ENCODE data around the gene LGR4.
"Not testable (repeated sequence)": the region's sequence is repeated elsewhere in the genome, so short reads cannot be mapped to it uniquely, and the experiment has no call there.

The LGR4 gene

DNA sequence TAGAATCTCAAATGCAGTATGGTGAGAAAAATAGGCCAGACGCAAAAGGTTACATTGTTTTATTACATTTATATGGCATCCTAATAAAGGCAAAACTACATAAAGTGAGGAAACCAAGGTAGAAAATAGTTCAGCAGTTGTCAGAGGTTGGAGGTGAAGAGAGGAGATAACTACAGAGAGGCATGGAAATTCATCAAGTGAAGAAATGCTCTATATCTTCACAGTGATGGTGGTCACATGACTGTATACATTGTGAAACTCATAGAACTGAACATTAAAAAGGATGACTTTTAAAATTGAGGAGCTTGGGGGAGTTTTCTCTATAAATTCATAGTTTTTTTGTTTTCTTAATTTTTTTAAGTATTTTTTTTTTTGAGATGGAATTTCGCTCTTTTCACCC is 14.4 kb downstream of the LGR4 start:
- no peak for DNase-seq

DNA sequence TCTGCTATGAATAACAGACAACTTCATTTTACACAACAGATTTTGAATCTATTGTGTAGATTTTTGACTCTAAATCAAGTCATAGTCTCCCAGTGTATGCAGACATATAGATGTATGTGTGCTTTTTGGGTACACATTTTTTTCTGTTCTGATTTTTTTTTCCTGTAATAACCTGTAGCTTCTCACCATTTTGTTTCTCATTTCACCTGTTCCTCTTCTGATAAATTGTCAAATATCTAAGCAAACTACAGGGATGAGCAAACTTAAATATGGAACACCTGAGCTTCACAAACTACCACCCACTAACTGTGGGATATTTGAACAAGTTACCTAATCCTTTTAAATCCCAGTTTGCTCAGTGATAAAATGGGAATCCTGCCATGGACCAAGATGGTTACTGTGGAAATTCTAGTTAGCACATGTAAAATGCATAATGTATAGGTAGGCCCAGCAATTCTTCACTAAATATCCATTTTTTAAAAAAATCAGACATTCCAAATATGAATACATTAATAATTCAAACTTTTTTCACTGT is 15.7 kb downstream of the LGR4 start:
- no peak for DNase-seq

DNA sequence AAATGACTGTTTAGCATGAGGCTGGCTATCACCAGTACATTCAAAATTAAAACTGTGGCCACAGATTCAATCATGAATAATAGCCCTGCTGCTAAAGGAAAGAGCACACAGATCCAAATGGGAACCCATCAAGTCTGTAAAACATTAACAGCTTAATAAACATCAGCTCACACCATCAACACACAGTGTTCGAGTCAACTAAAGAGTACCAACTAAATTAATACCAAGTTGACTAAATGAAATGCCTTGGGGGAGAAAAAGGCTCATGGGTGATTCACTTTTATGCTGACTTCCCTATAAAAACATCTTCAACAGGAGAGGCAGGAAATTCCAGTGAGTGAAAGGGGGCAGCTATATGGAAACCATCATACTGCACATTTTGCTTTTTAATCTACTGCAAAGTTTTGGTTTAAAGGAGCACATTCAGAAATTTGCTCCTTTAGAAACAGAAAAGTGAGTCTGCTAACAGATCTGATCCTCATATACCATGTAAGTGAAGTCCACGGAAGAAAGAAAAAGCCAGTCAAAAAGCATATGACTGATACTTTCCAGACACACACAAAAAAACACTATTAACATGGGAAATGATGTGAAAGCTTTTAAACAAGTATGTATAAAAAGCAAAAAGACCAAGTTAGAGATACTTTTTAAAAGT is 16.3 kb downstream of the LGR4 start:
- no peak for DNase-seq

DNA sequence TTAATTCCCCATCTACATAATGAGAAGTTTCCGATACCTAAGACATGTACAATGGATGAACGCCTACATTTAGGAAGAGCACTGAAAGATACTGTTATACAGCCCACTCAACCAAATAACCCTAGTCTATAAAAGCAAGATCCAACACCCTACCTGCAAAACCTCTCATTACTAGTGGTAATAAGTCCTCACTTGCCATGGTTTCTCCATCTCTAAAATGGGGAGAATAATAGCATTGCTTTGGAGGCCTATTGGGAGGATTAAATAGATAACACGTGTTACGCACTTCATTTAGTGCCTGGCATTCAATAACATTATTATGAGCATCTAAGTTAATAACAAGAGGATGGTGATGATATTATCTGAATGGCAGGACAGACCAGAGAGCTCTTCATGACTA is 16.9 kb downstream of the LGR4 start:
- DNase-seq = no peak

DNA sequence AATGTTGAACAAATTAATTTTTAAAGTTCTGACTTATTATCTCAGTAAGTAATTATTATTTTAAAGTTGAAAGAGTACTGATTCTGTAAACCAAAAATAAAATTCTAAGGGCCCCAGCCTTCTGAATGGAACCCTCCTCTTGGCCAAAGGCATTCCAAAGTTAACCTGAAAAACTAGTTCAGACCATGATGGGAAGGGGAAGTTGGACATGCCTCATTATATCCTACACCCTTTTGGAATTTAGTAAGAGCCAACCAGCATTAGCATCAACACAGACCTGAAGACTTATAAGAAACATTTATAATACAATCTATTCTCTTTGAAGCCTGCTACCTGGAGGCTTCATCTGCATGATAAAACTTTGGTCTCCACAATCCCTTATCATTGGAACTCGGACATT is 18.9 kb downstream of the LGR4 start:
- DNase-seq = no peak

DNA sequence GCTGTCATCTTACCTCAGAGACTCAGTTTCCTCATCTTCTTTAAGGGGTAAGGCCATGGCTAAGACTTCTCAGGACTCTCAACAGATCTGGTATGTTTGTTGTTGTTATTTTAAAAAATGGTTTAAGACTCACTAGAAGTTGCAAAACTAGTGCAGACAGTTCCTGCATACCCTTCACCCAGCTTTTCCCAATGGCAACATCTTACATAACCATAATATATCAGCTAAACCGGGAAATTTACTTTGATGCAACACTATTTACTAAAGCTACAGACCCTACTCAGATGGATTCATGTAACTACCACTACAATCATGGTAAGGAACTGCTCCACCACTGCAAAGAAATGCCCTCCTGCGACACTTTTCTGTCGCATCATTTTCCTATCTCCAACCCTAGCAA is 20.4 kb downstream of the LGR4 start:
- no peak for DNase-seq

DNA sequence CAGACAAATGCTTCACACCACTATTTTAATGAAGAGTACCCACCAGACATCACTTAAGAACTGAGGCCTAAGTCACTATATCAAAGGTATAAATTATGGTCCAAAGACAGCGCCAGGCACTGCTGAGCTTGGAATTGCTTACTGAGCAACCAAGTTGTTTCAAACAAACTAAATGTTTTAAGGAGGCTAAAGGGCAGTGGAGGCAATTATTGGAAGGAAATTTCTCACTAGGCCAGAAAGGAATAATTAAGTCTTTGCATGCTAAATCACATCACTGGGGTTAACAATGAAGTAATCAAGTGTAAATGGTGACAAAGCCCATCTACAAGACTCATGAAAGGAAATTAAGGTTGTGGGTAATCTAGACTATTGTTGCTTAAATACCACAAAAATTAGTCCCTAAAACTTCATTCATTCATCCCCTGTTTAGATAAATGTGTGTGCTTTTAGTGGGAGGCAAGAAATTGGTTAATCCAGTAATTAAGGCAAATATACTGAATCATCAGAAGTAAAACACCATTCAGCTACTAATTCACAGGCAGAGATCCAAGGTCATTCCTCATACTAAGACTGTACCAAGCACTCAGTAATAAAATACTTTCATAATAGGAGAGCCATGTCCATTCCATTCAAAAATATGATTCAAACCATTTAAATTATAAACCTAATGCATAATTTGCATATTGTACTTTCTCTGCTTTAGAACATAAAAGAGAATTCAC is 21.2 kb downstream of the LGR4 start:
- no peak for DNase-seq

DNA sequence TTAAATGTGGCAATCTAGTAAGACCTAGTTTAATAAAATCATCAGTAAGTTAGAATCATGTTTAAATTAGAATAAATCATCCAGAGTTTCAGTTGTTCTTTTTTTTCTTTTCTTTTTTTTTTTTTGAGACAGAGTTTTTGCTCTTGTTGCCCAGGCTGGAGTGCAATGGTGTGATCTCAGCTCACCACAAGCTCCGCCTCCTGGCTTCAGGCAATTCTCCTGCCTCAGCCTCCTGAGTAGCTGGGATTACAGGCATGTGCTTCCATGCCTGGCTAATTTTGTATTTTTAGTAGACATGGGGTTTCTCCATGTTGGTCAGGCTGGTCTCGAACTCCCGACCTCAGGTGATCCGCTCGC is 24.4 kb downstream of the LGR4 start:
- DNase-seq = not testable (repeated sequence)

DNA sequence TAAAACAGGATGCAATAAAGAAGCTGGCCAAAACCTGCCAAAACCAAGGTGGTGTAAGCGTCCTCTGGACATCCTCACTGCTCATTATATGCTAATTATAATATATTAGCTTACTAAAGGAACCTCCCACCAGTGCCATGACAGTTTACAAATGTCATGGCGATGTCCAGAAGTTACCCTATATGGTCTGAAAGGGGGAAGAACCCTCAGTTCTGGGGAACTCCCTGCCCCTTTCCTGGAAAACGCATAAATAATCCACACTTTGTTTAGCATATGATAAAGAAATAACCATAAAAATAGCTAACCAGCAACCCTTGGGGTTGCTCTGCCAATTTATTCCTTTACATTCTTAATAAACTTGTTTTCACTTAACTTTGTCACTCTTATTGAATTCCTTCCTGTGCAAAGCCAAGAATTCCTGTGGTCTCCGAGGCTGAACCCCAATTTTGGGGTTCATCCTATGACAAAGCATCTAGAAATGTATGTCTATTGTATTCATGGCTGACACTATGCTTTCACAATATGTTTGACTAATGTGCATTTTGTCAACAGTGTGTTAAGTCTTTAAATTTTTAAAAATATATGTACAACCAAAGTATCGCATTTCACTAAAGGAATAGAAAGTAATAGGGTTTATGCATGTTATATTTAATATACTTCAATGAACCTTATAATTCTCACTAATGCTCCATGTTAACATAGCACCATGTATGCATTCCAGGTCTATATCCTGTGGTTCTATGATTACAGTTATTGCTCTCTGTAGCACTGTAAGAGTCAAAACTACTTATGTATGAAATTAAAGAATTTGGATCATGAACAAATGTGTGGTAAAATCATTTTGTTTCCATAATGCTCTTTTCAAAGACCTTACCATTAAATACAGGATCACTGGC is 25.1 kb downstream of the LGR4 start:
- DNase-seq = no peak

DNA sequence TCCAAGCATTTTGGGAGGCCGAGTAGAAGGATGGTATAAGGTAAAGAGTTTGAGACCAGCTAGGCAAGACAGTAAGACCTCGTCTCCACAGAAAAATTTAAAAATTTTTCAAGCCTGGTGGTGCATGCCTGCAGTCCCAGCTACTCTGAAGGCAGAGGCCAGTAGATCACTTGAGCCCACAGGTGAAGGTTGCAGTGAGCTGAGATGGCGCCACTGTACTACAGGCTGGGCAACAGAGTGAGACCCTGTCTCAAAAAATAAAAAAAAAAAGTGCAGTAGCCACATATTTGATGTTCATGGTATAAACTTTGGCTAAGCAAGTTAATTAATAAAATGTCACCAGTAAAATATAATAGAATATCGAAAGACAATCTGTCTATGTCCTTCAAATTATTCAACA is 27.0 kb downstream of the LGR4 start:
- DNase-seq = no peak

DNA sequence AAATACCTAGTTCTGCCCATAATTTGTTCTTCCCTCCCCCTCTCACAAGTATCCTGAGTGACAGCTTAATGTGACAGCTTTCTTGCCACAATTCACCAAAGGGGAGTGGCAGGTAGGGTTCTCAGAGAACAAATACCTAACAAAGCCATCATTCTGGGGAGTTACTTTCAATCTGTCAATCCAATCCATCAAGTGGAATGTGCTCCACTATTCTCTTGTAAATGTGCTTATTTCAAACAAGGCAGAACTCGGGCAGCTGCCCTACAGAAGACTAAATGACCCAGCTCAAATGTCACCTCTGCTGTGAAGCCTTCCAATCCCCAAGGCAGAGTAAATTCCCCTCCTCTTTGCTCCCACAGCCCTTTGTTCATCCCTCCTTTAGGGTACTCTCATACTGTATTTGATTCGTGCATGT is 27.8 kb downstream of the LGR4 start:
- DNase-seq = no peak

DNA sequence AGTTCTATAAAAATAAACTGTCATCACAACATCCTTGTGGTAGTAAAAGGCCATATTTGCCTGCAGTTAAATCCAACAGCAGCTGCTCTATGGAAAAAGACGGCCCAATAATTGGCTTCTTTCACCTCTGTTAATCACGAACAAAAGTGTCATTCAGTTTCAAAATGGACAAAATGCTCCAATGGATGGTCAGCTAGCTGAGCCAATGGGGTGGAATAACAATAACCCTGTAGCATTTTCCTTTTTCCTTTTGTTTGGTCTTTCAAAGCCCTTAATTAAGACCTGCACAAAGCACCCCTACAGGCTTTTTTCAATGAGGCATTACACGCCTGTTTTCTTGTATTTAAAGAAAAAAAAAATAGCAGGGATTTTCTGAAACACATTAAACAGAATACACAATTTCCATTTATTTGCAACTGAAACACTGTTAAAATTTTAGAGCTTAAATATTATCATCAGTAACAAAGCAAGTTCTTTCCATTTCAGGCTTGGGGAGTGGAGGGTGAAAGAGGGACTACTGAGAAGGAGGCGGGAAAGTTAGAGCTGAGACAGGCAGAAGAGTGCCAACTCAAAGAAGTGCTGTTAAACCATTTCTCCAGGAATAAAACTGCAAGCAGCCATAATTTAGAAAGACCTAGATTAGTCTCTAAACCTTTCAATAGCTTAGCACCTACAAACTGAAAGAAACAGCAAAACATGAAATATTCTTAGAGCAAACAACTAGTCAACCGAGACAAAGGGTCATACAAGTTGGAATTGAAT is 28.7 kb downstream of the LGR4 start:
- DNase-seq = no peak

DNA sequence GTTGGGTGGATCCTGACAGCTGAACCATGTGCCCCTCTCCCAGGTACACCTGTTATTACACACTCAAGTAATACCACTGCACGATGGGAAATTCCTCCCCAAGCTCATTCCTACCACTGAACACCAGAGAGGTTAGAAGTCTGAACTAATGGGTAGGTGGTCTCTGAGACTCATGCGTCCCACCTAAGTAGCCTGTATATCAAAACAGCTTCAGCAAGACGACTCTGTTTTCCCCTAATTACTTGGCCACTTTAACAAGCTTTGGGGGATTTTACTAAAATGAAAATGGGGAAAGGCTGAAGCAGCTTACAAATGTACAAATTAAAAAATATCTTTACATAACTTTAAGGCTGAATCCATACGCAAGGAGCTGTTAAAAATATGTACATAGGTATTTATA is 29.4 kb downstream of the LGR4 start:
- DNase-seq = no peak

DNA sequence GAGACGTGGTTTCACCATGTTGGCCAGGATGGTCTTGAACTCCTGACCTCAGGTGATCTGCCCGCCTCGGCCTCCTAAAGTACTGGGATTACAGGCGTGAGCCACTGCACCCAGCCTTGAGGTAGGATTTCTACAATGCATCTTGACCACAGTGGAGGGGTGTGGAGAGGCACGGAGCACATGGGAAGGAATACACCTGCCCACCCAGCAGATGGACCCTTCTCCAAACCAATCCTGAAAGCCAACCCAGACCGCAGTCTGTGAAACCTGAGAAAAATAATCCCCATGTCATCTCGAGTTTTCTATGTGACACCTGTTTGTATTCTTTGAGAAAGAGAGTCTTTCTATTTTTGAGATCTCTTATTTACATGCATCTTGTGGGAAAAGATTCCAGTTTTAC is 32.5 kb downstream of the LGR4 start:
- DNase-seq = no peak

DNA sequence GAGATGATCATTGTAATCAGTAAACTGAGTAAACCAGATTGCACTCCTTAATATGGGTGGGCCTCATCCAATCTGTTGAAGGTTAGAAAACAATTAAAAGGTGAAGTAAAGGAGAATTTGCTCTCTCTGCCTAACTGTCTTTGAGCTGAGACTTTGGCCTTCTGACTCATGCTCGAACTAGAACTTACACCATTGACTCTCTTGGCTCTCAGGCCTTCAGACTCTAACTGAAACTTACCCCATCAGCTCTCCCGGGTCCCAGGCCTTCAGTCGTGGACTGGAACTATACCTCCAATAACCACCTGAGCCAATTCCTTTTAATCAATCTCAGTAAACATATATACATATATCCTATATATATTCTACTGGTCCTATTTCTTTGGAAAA is 34.0 kb downstream of the LGR4 start:
- DNase-seq = no peak

DNA sequence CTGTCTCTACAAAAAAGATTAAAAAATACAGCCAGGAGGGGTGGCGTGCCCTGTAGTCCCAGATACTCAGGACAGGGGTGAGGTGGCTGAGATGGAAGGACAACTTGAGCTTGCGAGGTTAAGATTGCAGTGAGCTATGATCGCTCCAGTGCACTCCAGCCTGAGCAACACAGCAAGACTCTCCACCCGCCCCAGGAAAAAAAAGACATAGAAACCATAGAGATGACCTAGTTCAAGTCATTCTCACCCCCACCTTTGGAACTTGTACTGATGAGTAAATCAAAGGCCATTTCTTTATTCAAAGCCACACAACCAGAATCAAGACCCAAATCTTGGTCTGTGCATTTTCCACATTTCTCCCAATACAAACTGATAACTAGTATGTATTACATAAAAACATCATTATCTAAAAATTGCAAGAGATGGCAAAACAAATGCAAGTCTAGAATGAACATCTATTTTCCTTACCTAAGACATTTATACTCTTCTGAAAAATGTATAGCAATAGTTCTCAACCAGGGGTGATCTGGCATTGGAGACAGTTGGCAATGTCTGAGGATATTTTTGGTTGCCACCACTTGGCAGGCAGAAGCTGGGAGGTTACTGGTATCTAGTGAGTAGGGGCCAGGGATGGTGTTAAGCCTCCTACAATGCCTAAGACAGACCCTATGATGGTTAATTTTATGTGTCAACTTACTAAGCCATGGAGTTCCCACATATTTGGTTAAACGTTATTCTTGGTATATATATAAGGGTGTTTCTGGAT is 34.6 kb downstream of the LGR4 start:
- DNase-seq = no peak

DNA sequence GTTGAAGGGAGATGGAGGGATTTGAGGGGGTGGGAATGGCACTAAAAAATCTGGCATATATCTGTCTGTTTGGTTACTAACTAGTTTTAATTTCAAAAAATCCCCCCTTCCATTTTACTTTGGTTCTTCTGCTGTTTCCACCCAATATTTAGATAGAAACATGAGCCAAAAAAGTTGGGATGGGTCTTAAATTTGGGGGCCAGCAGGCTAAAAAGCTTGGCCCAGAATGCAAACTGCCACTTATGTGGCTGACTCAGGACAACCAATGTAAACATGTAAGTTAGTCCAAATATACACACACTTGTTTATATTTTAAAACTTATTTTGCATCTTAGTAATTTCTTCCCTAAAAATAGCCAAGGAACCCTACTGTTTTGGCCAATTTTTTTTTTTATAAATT is 35.7 kb downstream of the LGR4 start:
- DNase-seq = no peak

DNA sequence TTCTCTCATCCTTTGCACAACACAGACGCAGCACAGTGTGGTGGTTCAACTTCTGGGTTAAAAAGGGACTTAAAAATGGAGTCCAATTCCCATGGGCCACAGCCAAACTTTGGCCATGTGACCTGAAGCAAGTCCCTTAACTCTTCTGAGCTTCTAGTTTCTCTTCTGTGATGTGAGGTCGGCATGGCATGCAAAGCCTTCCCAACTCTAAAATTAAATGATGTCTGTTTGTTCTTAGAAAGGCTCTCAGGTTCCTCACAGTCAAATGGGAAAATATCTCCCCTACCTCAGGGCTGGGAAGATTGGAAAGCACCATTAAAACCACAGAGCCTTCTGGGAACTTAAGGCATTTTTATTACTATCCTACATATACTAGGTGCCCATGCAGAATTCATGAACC is 38.8 kb downstream of the LGR4 start:
- no peak for DNase-seq

DNA sequence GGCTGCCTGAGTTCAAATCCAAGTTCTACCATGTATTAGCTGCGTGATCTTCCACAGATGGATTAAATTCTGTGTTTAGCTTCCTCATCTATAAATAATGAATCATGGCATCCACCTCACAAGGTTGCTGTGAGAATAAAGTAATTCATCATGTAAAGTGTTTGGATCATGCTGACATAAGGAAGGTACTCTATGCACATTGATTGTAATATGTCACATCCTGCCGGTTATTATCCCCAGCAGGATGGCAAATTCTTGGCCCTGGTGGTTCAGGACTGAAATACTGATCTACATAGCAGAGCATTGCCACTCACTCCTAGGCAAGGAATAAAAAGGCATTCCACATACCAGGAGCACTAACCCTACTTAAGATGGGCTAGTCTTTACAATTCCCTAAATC is 40.8 kb downstream of the LGR4 start:
- no peak for DNase-seq

DNA sequence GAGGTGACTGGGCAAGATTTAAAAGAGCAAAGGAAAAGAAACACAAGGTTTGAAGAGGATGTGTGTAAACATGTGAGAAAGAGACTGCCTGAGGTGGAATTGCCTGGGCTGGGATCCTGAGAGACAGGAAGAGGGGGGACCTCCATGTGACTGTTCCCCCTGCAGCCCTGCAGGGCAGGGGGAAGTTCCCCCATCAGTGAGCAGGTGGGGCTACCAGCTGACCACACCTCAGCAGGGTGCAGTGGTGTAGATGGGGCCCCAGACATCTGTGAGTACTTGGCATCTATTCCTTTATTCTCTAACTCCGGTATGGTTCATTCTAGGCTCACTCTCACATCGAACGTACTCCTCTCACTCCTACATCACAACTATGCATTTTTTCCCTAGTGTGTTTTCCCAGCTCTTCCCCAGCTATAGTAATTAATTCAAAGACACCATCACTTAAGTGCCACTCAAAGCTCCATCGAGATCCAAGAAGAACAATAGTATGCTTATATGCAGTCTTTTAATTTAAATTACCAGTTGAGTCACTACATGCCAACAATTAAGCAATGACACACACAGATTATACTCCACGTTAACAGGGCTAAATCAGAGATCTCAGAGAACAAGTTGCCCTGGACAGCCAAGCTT is 42.7 kb downstream of the LGR4 start:
- DNase-seq = no peak

DNA sequence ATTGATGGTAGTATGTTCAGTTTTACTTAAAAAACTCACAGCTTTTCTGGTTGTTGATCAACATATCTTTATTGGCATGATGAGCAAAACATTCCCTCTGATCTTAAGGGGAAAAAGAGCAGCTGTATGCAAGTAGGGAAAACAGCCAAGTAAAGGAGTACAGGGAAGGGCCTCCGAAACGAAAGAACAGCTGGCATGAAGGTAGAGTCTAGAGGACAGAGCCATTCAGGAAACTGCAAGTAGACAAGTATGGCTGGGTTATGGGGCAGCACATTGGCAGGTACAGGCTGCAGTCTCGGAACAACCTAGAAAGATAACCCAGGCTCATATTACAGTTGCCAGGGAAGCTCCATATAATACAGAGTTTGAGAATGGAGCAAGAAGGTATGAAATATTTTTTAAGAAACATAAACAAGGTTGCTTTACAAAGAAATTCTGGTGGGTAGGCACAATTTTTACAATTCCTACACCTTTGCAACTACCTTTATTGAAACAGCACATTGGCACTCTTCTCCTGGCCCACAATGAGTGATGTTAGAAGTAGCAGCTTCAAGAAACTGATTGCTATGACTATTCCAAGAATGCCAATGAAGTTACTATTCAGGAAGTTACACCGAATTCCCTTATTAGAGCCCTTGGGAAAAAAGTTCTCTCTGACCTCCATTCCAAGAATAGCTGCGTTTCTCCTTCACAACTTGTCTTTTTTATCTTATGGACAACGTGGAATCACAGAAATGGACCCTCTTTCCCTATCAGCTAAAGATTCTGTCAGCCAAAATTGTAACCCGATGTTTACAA is 45.2 kb downstream of the LGR4 start:
- no peak for DNase-seq
